SH-SY5Y (cell line): ENCODE data around the gene ABLIM2.

Source experiments
- GATA2 ChIP-seq: IDR thresholded peaks from 2 replicates; pipeline ENCODE4 v1.6.1; 2011; ENCODE audit warnings: mild to moderate bottlenecking, low read depth, low read length
- GATA3 ChIP-seq: IDR thresholded peaks from 2 replicates; pipeline ENCODE4 v1.6.1; 2011; ENCODE audit warnings: low read depth, mild to moderate bottlenecking, low read length, moderate library complexity

GRCh38 chr4:8129136-8129535 lies 29.5 kb downstream of the ABLIM2 start:
- no peak for TF ChIP-seq GATA2
- no peak for TF ChIP-seq GATA3
